GM19372 (cell line): ENCODE measurements around the gene RAB17.
"Not testable (repeated sequence)": the region's sequence is repeated elsewhere in the genome, so short reads cannot be mapped to it uniquely, and the experiment has no call there.

Source experiments
- ATAC-seq: cut with Tn5 transposase; IDR thresholded peaks from one replicate; pipeline ENCODE4 v1.9.1; 2021; ENCODE audit warnings: mild to moderate bottlenecking, low read depth, moderate library complexity; ENCODE audit not compliant: unreplicated experiment

Gene RAB17

DNA sequence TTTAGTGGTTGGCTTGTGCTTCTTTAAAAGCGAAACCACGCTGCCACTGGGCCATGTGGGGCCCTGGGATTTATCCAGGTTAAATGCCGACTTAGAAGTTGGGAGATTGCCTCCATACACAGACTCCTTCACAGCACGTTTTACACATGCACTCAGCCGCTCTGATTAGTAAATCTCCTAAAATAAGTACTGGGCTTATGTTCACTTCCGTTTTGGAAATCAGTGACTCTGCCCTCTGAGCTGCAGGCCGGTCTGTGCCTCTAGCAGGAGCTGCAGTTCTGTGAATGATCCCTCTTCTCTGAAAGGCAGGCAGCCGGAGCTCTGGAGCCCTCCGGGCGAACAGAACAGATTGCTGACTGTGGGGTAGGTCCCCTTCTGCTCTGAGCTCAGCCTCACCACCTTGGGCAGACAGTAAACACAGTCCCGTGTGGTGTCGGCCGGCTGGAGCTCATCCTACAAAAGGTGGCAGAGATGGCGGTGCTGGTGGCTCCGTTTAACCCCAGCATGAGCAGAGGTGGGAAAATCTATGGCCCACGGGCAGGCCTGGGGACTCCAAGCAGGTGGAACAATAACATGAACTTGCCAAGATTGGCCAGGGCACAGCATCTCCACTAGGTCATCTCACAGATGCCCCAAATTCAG is 9.8 kb upstream of the RAB17 start:
- ATAC-seq = no peak

DNA sequence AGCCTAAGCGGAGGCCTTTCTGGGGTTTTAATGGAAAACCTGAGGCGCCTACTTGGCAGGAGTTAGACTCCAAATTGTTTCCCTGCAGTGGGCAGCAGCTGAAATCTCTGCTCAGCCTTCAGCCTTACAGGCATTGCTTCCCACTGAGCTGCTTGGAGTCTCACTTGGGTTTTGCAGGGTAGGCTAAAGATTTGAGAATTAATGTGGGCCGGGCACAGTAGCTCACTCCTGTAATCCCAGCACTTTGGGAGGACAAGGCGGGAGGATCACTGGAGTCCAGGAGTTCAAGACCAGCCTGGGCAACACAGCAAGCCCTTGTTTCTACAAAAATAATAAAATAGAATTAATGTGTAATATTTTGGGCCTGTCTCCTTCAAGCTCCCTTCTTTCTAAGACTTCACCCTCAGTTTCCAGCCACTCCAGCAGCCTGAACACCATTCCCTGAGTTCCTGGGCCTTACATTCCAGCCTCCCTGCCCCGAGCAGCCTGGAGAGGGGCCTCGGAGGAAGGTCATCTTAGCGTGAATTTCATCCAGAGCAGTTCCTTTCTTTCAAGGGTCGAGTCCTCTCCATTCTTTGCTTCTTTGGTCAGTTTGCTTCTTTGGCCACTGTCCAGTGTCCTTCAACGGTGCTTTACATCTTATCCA is 9.1 kb upstream of the RAB17 start:
- no peak for ATAC-seq

DNA sequence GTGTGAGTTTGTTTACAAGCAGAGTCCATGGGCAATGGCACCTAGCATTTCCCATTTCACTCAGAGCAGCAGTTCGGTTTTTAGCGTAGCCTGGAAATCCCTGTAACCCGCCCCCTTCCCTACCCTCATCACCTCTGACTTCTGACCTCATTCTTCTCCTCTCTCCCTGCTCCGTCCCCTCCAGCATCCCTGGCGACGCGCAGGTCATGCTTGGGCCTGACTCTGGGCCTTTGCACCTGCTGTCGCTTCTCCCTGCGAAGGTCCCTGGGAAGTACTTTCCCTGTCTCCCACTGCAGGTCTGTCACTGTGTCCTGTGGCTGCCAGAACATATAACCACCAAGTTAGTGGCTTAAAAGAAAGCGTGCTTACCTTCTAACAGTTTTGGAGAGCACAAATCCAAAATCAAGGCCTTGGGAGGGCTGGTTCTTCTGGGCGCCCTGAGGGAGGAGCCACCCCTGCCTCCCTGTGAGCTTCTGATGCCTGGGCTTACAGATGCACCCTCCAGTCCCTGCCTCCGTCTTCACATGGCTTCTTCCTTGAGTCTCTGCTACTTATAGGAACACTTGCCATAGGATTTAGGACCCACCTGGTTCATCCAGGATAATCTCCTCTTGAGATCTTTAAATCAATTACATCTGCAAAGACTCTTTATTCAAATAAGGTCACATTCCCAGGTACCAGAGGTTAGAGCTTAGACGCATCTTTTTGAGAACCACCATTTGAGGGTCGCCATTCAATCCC is 8.1 kb upstream of the RAB17 start:
- no peak for ATAC-seq

DNA sequence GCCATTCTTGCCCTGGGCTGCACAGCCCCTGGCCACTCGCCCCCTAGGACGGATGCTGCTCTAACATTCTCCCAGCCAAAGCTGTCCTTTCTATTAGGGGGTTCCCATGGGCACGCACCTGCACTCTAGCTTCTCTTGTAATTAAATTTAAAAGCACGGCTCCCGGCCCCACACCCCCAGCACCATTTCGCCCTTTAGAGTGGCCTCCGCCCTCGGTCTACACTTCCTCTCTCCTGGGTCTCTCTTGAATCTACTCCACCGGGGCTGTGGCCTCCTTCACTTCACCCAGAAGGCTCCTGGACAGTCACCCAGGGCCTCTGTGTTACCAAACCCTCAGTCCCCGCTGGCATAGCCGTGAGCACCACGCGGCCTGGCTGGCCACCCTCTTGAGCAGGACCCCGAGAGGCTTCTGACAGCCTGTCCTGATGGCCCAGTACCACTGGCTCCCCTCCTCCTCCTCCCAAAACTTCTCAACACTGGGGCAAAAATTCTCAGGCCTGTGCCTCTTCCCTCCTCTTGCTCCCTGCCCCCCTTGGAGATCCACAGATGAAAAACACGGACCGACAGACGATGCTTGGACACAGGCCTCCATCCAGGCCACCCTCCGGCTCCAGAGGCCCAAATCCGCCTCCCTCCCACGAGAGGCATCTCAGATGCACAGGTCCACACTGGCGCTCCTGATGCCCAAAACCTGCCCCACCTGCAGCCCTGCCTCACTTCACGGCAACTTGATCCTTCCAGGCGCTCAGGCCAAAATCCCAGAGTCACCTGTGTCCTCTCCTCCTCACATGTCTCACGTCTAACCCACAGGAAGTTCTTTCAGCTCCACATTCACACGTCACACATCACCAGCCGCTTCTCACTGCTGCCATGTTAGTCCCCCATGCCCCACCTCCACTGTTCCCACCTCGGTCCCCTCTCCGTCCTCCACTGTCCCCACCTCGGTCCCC is 6.9 kb upstream of the RAB17 start:
- no peak for ATAC-seq

DNA sequence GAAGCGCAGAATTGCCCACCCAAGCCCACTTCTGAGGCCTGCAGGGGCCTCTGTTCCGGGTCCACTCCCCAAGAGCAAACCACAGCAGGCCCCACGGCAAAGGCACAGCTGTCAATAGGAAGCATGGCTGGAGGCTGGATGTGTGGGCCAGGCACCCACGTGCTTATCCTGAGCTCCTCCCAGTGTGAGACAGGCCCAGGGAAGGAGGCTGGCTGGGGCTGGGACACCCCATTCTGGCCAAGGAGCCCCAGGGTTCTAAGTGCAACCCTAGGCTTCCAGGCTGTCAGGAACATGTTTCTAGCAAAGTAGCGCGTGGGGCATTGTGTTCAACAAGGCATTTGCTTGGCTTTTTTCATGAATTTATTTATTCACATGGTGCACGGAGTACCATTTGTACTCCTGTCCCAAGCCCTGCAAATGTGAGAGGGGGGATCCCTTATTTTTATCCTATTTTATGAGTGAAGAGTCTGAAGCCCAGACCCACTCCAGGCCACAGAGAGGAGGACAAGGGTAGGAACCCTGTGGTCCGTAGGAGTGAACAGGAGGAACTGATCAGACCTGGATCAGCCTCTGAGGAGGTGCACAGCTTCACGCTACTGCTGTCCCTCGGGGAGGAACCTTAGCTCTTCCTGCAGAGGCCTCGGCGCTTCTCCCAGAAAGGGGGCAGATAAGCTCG is 6.1 kb upstream of the RAB17 start:
- no peak for ATAC-seq

DNA sequence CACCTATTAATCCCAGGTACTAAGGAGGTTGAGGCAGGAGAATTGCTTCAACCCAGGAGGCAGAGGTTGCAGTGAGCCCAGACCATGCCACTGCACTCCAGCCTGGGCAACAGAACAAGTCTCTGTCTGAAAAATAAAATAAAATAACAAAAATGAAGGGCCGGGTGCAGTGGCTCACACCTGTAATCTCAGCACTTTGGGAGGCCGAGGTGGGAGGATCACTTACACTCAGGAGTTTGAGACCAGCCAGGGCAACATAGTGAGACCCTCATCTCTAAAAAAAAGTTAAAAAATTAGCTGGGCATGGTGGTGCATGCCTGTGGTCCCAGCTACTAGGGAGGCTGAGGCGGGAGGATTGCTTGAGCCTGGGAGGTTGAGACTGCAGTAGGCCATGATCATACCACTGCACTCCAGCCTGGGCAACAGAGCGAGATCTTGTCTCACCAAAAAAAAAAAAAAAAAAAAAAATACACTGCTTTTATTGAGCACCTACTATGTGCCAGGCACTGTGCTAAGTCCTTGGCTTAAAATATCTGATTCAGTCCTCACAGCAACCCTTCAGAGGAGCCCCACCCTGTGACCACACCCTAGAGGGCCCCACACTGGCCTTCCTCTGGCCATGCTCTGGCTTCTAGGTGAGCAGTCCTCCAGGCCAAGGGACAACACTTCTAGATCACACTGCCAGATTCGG is 5.4 kb upstream of the RAB17 start:
- not testable (repeated sequence) for ATAC-seq

DNA sequence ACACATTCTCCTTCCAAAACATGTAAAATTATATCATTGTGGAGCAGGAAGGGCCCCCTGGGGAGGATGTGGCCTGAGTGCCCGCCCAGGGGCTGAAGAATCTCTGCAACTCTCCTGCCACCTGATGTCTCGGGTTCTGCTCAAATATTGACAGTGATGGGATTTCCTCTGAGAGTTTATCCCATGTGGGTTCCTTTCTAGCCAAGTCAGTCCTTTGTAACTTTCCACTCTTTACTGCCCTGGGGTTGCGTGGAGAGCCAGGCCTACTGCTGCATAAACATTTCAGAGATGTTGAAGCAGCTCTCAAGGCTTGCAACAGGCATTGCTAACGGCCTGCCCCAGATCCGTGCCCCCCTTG is 4.0 kb upstream of the RAB17 start:
- ATAC-seq = no peak

DNA sequence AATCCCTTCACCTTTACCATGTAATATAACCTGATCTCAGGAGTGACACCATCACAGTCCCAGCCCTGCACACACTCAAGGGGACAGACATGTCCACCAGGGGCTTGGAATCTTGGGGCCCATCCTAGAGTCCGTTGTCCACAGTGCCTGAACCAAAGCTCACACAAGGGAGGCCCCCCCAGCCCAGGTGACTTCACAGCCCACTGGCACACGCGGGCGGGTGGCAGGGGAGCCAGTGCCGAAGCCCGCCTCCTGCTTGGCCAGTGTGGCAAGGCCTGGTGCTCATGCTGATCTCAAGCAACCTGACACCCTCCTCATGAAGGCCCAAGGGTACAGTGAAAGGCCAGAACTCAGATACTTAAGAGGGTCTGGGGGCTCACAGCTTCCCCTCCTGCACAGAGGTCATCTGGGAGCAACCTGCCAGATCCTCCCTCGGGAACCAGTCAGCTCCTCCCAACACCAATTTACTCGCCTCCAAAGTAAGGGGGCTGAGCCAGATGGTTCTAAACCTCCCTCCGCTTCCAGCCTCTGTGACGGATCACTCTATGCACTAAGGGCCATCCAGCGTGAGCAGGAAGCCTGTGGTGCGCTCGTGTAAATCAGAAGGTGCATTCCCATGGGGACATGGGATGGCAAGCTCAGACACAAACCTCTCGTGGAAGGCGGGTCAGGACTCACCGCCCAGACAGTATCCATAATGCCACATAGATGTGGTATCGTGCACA is 3.2 kb upstream of the RAB17 start:
- no peak for ATAC-seq

DNA sequence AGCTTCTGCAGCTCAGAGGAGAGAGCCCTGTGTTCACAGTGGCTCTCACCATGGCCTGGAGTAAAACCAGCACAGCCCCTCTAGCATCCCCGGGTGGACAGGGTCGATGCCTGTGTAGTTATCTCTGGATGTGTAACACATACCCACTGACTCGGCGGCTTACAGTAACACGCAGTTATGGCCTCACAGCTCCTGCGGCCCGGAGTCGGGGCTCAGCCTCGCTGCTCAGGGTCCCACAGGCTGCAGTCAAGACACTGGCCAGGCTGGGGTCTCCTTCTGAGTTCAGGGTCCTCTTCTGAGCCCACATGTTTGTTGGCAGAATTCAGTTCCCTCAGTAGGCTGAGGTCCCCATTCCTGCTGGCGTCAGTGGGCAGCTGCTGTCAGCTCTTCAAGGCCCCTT is 2.5 kb upstream of the RAB17 start:
- ATAC-seq = no peak

DNA sequence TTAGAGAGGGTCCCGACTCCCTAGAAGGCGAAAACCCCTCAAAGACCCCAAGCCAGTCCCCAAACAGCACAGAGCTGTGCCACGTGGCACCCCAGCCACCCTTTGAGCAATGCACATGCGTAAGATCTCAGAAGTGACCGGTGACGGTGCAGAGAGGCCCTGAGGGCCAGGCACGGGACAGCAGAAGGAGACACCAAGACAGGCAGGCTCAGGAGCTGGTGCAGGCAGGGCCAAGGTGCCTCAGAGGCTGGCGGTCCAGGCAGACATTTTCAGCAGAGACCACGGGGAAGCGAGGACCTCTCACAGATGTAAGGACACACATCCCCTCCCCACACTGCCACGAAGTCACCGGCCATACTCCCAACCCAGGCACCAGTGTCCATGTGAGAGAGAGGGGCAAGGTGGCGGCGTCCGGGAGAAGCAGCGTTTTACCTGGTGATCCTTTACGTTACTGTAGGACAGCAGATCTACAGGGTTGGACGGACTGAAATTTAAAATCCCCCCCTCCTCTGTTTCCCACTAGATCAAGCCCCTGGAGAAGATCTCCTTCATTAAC is 2.0 kb upstream of the RAB17 start:
- ATAC-seq = no peak

DNA sequence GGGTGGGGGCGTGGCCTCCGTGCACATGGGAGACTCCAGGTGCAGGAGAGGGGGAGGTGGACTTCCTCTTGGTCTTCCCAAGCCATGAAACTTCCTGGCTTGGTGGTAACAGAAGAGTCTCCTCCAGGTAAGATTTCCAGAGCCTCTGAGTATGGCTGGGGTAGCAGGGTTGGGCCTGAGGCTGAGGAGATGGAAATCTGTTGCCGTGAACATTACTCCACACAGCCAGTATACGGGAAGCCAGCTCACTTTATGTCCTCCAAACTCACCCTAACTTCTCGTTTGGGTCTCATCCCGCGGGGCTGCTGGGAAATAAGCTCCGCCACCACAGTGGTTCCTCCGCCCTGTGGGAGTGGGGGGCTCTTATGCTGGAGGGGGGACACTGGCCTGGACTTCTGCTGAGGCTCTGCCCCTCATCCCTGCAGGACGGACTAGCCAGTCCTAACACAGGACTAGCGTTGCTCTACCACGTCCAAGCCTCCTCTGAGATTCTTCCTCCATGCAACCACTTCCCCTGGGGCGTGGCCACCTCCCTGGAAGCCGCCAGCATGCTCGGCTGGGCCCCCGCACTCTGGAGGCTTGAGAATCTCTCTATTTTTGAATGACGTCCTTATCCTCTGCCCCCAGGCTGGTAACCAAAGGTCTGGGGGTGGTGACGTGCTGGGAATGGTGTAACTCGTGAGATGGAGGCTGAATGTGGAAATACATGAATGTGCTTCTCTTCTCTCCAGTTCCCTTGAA is 777 bp upstream of the RAB17 start:
- ATAC-seq = no peak

DNA sequence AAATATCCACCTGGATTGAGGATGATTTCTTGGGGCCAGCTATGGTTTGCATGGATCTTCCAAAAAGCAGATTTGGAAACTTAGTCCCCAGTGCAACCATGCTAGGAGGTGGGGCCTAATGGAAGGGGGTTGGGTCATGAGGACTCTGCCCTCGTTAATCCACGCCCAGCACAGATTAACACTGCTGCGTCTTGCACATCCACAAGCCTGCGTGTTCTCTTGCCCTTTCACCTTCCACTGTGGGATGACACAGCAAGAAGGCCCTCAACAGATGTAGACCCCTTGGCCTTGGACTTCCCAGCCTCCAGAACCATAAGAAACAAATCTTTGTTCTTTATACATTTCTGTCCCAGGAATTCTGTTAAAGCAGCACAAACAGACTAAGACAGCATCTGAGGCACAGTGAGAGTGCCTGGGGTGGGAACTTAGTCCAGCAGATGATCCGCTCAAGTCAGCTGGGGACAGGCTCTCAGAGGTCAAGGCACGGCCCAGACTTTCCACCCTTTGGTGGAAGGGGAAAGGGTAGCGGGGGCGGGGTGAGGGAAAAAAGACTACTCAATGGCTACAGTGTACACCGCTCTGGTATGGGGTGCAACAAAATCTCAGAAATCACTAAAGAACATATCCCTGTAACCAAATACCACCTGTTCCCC is 2.4 kb downstream of the RAB17 start:
- no peak for ATAC-seq

DNA sequence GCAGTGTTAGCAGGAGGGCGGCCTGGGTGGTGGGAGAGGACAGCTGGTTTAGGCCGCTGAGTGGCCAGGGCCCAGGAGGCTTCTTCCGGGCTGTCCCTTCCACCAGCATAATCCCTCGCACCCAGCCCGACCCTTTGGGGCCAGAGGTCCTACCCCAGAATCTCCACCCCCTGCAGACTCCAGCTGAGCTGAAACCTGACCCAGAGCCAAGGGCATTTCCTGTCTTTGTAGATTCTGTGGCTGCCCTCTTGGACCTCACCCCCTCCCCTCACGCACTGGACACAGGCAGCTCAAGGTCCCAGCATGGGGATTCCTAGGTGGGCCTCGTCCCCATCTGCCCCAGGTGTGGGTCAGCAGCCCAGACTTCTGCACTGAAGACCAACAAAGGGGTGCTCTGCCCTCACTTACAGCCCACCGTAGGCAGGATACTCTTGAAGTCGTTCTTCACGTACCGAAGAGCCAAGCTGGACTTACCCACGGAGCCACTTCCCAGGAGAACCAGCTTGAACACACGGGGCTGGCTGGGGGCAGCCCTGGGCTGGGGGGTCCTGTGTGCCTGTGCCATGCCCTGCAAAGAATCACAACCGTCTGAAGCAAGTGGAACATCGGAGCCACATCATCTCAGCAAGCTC is 4.8 kb downstream of the RAB17 start:
- no peak for ATAC-seq

DNA sequence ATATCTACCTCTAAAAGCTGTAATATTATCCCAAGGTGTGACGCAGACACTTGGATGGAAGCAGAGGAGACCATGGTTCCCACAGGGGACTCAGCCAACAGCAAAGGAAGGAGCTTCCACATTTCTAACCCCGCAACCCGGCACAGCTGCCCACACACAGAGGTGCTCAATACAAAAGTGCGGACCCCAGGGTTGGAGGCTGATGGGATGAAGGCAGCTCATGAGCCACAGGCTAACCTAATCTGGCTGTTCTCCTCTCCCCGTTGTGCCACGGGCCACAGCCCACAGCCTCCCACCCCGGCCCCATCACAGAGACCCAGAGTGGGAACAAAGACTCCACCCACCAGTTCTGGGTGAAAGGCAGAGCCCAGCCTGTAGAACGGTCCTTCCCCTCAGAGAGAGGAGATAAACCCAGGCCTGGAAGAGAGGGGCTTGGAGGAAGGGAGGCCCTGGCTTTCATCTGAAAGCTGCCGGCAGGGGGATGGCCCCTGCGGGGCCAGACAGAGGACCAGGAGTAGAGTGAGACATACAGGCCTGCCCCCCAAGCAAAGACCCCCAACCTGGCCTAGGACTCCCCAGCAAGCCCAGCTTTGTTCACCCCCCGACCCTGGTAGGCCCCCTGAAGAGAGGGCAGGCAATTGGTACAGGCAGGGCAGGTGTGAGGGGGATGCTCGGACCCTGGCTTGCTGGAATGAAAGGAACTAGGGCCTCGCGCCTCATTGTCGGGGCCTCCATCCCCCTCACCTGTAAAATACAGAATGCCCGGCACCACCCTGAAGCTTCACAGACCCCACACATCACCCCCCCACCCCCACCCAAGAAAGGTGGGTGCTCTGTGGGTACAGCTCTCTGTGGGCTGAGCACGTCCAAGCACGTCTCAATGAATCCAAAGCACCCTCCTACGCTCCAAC is 6.9 kb downstream of the RAB17 start:
- no peak for ATAC-seq

DNA sequence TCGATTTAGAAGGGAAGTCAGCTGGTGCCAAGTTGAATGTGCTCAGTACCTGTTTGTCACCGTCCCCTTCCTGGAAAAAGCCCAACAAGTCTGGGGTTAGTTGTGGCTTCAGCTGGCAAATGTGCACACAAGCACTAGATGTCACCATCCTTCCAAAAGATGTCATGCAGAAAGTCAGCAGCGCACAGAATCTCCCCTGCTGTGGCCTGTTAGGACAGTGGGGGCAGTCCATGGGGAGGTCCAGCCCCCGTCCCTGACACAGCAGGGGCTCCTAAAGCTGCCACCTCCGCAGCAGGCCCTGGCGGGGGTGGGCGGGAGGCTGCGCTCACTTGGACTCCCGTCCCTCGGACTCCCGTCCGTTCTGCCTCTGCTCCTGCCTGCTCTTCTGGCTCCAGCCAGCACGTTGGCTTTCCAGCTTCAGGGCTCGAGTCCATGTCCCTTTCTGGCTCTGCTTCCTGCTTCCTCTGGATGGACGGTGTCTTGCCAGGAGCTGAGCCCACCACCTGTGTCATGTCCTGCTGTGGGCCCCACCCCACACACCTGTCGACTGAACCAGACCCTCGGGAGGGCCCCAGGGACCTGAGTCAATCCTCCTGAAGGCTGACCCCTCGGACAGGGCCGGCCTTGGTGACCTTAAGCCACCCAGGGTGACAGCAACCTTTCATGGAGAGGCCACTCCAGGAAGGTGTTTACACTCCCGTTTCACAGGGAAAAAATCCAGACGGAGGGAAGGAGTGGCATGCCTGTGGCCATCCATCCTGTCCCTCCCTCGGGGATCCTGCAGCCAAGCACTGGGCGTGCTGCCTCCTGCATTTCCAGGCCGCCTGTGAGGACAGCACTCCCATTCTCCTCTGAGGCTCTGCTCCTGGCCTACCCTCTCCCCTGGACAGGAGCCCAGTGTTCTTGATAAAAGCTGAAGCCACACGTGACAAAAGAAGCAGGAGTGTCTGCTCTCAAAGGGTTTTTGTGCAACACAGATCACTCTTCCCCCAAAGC is 8.5 kb downstream of the RAB17 start:
- ATAC-seq = no peak
